ENCODE results near the gene APBA1. TPM values are rescaled to one million over a fixed set of nuclear protein-coding genes. Genes with fewer than 3 reads are reported as not detected.

The APBA1 gene
- total and polyA plus RNA-seq, 9 of the 15 experiments (the other 6 are each of a cell fraction or from before 2014, with no cell fraction given) = 0.01 to 0.02 TPM; not detected in 7

DNA sequence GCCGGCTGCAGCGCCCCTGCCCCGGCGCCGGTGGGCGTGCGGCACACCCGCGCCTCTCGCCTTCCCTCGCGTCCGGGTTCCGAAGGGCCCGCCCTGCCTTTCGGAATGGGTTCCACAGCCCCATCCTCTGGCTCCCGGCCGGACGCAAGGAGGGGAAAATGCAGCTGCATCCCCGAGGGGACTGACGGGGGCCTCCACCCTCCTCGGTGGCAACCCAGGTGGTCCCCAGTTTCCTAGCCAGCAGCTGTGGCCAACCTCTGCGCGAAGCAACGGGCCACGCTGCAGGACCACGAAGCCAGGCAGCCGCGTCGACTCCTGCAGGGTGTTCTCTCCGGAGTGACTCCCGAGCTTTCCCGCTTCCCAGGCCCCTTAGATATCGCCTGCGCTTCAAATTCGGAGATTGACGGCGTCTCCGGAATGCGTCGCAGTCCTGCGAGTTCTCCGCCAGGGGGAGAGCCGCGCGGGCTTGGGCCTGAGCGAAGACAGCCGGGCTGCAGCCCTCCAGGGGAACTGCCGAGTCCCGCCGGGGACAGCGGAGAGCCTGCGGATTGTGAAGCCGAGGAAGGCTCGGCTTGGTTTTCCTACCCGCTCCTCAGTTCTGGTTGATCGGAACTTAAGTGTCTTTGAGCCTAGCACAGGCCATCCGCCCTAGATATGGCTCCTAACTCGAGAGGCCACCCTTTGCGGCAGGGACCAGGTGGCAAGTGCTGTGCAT, 582 bp upstream of the APBA1 start (continued):
- TF ChIP-seq, protein P1, sequence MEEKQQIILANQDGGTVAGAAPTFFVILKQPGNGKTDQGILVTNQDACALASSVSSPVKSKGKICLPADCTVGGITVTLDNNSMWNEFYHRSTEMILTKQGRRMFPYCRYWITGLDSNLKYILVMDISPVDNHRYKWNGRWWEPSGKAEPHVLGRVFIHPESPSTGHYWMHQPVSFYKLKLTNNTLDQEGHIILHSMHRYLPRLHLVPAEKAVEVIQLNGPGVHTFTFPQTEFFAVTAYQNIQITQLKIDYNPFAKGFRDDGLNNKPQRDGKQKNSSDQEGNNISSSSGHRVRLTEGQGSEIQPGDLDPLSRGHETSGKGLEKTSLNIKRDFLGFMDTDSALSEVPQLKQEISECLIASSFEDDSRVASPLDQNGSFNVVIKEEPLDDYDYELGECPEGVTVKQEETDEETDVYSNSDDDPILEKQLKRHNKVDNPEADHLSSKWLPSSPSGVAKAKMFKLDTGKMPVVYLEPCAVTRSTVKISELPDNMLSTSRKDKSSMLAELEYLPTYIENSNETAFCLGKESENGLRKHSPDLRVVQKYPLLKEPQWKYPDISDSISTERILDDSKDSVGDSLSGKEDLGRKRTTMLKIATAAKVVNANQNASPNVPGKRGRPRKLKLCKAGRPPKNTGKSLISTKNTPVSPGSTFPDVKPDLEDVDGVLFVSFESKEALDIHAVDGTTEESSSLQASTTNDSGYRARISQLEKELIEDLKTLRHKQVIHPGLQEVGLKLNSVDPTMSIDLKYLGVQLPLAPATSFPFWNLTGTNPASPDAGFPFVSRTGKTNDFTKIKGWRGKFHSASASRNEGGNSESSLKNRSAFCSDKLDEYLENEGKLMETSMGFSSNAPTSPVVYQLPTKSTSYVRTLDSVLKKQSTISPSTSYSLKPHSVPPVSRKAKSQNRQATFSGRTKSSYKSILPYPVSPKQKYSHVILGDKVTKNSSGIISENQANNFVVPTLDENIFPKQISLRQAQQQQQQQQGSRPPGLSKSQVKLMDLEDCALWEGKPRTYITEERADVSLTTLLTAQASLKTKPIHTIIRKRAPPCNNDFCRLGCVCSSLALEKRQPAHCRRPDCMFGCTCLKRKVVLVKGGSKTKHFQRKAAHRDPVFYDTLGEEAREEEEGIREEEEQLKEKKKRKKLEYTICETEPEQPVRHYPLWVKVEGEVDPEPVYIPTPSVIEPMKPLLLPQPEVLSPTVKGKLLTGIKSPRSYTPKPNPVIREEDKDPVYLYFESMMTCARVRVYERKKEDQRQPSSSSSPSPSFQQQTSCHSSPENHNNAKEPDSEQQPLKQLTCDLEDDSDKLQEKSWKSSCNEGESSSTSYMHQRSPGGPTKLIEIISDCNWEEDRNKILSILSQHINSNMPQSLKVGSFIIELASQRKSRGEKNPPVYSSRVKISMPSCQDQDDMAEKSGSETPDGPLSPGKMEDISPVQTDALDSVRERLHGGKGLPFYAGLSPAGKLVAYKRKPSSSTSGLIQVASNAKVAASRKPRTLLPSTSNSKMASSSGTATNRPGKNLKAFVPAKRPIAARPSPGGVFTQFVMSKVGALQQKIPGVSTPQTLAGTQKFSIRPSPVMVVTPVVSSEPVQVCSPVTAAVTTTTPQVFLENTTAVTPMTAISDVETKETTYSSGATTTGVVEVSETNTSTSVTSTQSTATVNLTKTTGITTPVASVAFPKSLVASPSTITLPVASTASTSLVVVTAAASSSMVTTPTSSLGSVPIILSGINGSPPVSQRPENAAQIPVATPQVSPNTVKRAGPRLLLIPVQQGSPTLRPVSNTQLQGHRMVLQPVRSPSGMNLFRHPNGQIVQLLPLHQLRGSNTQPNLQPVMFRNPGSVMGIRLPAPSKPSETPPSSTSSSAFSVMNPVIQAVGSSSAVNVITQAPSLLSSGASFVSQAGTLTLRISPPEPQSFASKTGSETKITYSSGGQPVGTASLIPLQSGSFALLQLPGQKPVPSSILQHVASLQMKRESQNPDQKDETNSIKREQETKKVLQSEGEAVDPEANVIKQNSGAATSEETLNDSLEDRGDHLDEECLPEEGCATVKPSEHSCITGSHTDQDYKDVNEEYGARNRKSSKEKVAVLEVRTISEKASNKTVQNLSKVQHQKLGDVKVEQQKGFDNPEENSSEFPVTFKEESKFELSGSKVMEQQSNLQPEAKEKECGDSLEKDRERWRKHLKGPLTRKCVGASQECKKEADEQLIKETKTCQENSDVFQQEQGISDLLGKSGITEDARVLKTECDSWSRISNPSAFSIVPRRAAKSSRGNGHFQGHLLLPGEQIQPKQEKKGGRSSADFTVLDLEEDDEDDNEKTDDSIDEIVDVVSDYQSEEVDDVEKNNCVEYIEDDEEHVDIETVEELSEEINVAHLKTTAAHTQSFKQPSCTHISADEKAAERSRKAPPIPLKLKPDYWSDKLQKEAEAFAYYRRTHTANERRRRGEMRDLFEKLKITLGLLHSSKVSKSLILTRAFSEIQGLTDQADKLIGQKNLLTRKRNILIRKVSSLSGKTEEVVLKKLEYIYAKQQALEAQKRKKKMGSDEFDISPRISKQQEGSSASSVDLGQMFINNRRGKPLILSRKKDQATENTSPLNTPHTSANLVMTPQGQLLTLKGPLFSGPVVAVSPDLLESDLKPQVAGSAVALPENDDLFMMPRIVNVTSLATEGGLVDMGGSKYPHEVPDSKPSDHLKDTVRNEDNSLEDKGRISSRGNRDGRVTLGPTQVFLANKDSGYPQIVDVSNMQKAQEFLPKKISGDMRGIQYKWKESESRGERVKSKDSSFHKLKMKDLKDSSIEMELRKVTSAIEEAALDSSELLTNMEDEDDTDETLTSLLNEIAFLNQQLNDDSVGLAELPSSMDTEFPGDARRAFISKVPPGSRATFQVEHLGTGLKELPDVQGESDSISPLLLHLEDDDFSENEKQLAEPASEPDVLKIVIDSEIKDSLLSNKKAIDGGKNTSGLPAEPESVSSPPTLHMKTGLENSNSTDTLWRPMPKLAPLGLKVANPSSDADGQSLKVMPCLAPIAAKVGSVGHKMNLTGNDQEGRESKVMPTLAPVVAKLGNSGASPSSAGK (IDR thresholded peaks at IDR 0.05) = peak; percentile 27; the same call in 1 of the 2 replicates
- TF ChIP-seq NELFE (IDR thresholded peaks at IDR 0.05; ENCODE audit: insufficient read depth, insufficient read length) (no peak), ZFX (CRISPR knock-in tag; IDR thresholded peaks at IDR 0.05) (0 out of 2 replicates have a peak, but pooled peaks have one; percentile 29), ATF7 (IDR thresholded peaks at IDR 0.05) (no peak), HNRNPLL (IDR thresholded peaks at IDR 0.05; ENCODE audit: low read depth, low read length, poor library complexity, severe bottlenecking) (no peak), CREM (IDR thresholded peaks at IDR 0.05; ENCODE audit: low read depth) (0 out of 2 replicates have a peak, but pooled peaks have one; percentile 38), MECOM (CRISPR knock-in tag; IDR thresholded peaks at IDR 0.05) (no peak), MAZ (CRISPR knock-in tag; conservative IDR thresholded peaks at IDR 0.05 in 1 of 2, IDR thresholded peaks at IDR 0.05 in 1 of 2) (peak in 1 of 2 experiments; percentile 46; a peak in 2 of 4 replicates), ZNF140 (CRISPR knock-in tag; IDR thresholded peaks at IDR 0.05) (no peak)
- TF ChIP-seq, protein P2, sequence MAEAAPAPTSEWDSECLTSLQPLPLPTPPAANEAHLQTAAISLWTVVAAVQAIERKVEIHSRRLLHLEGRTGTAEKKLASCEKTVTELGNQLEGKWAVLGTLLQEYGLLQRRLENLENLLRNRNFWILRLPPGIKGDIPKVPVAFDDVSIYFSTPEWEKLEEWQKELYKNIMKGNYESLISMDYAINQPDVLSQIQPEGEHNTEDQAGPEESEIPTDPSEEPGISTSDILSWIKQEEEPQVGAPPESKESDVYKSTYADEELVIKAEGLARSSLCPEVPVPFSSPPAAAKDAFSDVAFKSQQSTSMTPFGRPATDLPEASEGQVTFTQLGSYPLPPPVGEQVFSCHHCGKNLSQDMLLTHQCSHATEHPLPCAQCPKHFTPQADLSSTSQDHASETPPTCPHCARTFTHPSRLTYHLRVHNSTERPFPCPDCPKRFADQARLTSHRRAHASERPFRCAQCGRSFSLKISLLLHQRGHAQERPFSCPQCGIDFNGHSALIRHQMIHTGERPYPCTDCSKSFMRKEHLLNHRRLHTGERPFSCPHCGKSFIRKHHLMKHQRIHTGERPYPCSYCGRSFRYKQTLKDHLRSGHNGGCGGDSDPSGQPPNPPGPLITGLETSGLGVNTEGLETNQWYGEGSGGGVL (CRISPR knock-in tag; IDR thresholded peaks at IDR 0.05) = no peak
